H1 (cell line): ENCODE data around the gene ANAPC10. TPM values are rescaled to one million over a fixed set of nuclear protein-coding genes. Genes with fewer than 3 reads are reported as not detected.

ENCODE experiments used
- ATF3 ChIP-seq: IDR thresholded peaks from 2 replicates; pipeline ENCODE4 v1.6.1; 2011; ENCODE audit warnings: low read depth, mild to moderate bottlenecking, low read length; ENCODE audit not compliant: insufficient read depth
- GABPA ChIP-seq: IDR thresholded peaks from 2 replicates; pipeline ENCODE4 v1.6.1; 2011; ENCODE audit warnings: mild to moderate bottlenecking, low read length, moderate library complexity, borderline replicate concordance; ENCODE audit not compliant: insufficient read depth
- SP4 ChIP-seq: IDR thresholded peaks from 2 replicates; pipeline ENCODE4 v1.6.1; 2012; ENCODE audit warnings: low read length, inconsistent platforms
- SRF ChIP-seq: IDR thresholded peaks from 2 replicates; pipeline ENCODE4 v1.6.1; 2011; ENCODE audit warnings: mild to moderate bottlenecking, low read depth, low read length, moderate library complexity
- YY1 ChIP-seq: IDR thresholded peaks from 2 replicates; pipeline ENCODE4 v1.6.1; 2011; ENCODE audit warnings: low read depth, mild to moderate bottlenecking, low read length
- polyA plus RNA-seq, 7 experiments: library from polyadenylated mRNA; depleted of rRNA in 3 of 7; stranded (reverse) in 5 of 7; unstranded in 2 of 7; fragments of >200 nt in 5 of 7; fragments of 200-250 nt in 2 of 7; gene quantifications; 1 replicate in 5 of 7; 2 replicates in 1 of 7; 4 replicates in 1 of 7; pipeline versions ENCODE4 v1.2.1 to v1.2.3, GENCODE V29; 2011 to 2013; ENCODE audit warnings: missing spikeins in 2 of 7, mixed read lengths in 2 of 7
- total RNA-seq: library from RNA; stranded (reverse); fragmentation: NEBNext Ultra II Directional; extraction: Animal tissue kit (Norgen Biotek cat#: 25700); gene quantifications from 2 replicates; pipeline ENCODE4 v1.2.1, GENCODE V29; 2021

ANAPC10 gene
- total and polyA plus RNA-seq, 2 of the 8 experiments (the other 6 are each of a cell fraction or from before 2014, with no cell fraction given) = 17.6 to 23.3 TPM

DNA sequence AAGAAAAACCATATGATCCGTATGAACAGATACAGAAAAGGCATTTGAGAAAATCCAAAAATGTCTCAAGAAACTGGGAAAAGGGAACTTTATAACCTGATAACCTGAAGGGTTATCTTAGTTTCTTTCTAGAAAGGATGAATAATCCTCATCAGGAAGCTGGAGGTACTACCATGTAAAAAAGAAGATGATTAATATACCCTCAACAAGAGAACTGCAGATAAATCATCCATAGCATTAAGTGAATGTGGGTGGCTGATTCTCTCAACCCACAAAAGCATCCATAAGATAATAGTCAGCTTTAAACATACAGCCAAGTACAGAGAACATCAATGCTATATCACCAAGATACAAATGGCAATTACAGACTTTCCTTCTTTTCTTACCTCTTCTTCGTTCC lies 26.4 kb downstream of the ANAPC10 start (continued):
- TF ChIP-seq ATF3 (no peak), SRF (no peak), SP4 (no peak), GABPA (no peak), YY1 (no peak)
